IMR-90 (cell line): Measurements from ENCODE around the gene TBC1D22A. TPM values are rescaled to one million over a fixed set of nuclear protein-coding genes. Genes with fewer than 3 reads are reported as not detected.

Experiments
- ATAC-seq: fragments of 200-7000 bp; cut with Tn5 transposase; 2 replicates; pipeline ENCODE4 v1.9.1; 2020; ENCODE audit warnings: low read depth, mild to moderate bottlenecking, moderate library complexity
- BruUV-seq: library from RNA; stranded (reverse); fragments of 400-500 nt; replicated peaks from 2 replicates; lab custom pipeline; 2021; lab: Mats Ljungman, UMichigan
- CTCF ChIA-PET: fragments of 300-600 bp; formaldehyde crosslinking; extraction: SDS; loops from one replicate; lab custom pipeline; 2021; ENCODE audit warnings: antibody characterized with exemption; lab: Yijun Ruan, JAX
- POLR2A ChIA-PET: fragments of 300-600 bp; sonication (Branson Sonifier 250); formaldehyde crosslinking; loops from one replicate; lab custom pipeline; 2022; ENCODE audit warnings: antibody characterized with exemption; ENCODE audit not compliant: unreplicated experiment; lab: Charles Lee
- DNase-seq: peaks from one replicate; pipeline ENCODE4 v3.0.0; 2013
- H2AFZ ChIP-seq: replicated peaks from 2 replicates; pipeline ENCODE3; 2013; ENCODE audit warnings: low read length, mild to moderate bottlenecking; ENCODE audit not compliant: poor library complexity
- H2AK5ac ChIP-seq: 2 replicates; pipeline ENCODE4 v1.6.1; 2013; ENCODE audit warnings: low read depth, low read length, inconsistent platforms
- H2AK9ac ChIP-seq: replicated peaks from 2 replicates; pipeline ENCODE3; 2013; ENCODE audit warnings: mild to moderate bottlenecking, low read depth, low read length, moderate library complexity; ENCODE audit not compliant: poor library complexity
- H2BK120ac ChIP-seq: 2 replicates; pipeline ENCODE4 v1.6.1; 2013; ENCODE audit warnings: low read depth, low read length, inconsistent platforms
- H2BK15ac ChIP-seq: 3 replicates; pipeline ENCODE4 v1.6.1; 2013; ENCODE audit warnings: low read depth, low read length, inconsistent platforms
- H2BK20ac ChIP-seq: 2 replicates; pipeline ENCODE4 v1.6.1; 2013; ENCODE audit warnings: low read depth, mild to moderate bottlenecking, inconsistent platforms, low read length, moderate library complexity
- H2BK5ac ChIP-seq: 2 replicates; pipeline ENCODE4 v1.6.1; 2013; ENCODE audit warnings: mild to moderate bottlenecking, low read depth, low read length, inconsistent platforms; ENCODE audit not compliant: poor library complexity, severe bottlenecking
- H3K14ac ChIP-seq: replicated peaks from 2 replicates; pipeline ENCODE4 v1.6.1; 2013; ENCODE audit warnings: low read depth, low read length, inconsistent platforms
- H3K18ac ChIP-seq: 2 replicates; pipeline ENCODE4 v1.6.1; 2013; ENCODE audit warnings: low read depth, low read length, control low read depth
- H3K23ac ChIP-seq: 2 replicates; pipeline ENCODE4 v1.6.1; 2013; ENCODE audit warnings: low read depth, low read length, inconsistent platforms
- H3K27ac ChIP-seq: 2 replicates; pipeline ENCODE4 v1.5.1; 2013; ENCODE audit warnings: mild to moderate bottlenecking, control low read depth, low read length; ENCODE audit not compliant: insufficient read depth
- H3K27me3 ChIP-seq: 2 replicates; pipeline ENCODE4 v1.6.1; 2013; ENCODE audit warnings: low read length; ENCODE audit not compliant: control insufficient read depth, insufficient read depth
- H3K36me3 ChIP-seq: 2 replicates; pipeline ENCODE4 v1.6.1; 2013; ENCODE audit warnings: low read length, mixed read lengths; ENCODE audit not compliant: control insufficient read depth, insufficient read depth
- H3K4ac ChIP-seq: 2 replicates; pipeline ENCODE4 v1.6.1; 2013; ENCODE audit warnings: low read depth, low read length, inconsistent platforms
- H3K4me1 ChIP-seq: 2 replicates; pipeline ENCODE4 v1.6.1; 2013; ENCODE audit warnings: low read length, mixed read lengths; ENCODE audit not compliant: control insufficient read depth, insufficient read depth
- H3K4me2 ChIP-seq: 2 replicates; pipeline ENCODE4 v1.6.1; 2013; ENCODE audit warnings: low read depth, mild to moderate bottlenecking, control low read depth, low read length, moderate library complexity
- H3K4me3 ChIP-seq: 2 replicates; pipeline ENCODE4 v1.5.1; 2013; ENCODE audit warnings: low read depth, mild to moderate bottlenecking, control low read depth, low read length, moderate library complexity; ENCODE audit not compliant: insufficient read depth
- H3K56ac ChIP-seq: 2 replicates; pipeline ENCODE4 v1.6.1; 2013; ENCODE audit warnings: low read length, inconsistent platforms; ENCODE audit not compliant: insufficient read depth; ENCODE audit errors: extremely low read depth
- H3K79me1 ChIP-seq, 2 experiments: 2 replicates each; pipeline ENCODE4 v1.6.1; 2013; ENCODE audit warnings: low read length in 2 of 2, inconsistent platforms in 1 of 2, low read depth in 1 of 2
- H3K9ac ChIP-seq: 2 replicates; pipeline ENCODE4 v1.6.1; 2013; ENCODE audit warnings: low read depth, low read length, control low read depth
- H3K9me1 ChIP-seq: 2 replicates; pipeline ENCODE4 v1.6.1; 2013; ENCODE audit warnings: low read length, inconsistent platforms; ENCODE audit not compliant: insufficient read depth
- H3K9me3 ChIP-seq: 2 replicates; pipeline ENCODE4 v1.6.1; 2013; ENCODE audit warnings: low read length; ENCODE audit not compliant: control insufficient read depth, insufficient read depth
- H4K20me1 ChIP-seq: 2 replicates; pipeline ENCODE4 v1.6.1; 2013; ENCODE audit warnings: low read length, inconsistent platforms; ENCODE audit not compliant: insufficient read depth
- H4K5ac ChIP-seq: 2 replicates; pipeline ENCODE4 v1.6.1; 2013; ENCODE audit warnings: mild to moderate bottlenecking, low read depth, low read length, control low read depth
- H4K8ac ChIP-seq, 2 experiments: 2 replicates each; pipeline ENCODE4 v1.6.1; 2013; ENCODE audit warnings: low read depth in 2 of 2, low read length in 2 of 2, control low read depth in 1 of 2, inconsistent platforms in 1 of 2
- H4K91ac ChIP-seq: 2 replicates; pipeline ENCODE4 v1.6.1; 2013; ENCODE audit warnings: low read depth, low read length, inconsistent platforms; ENCODE audit not compliant: insufficient read depth
- MAFK ChIP-seq: IDR thresholded peaks from 2 replicates; pipeline ENCODE4 v1.6.1; 2012; ENCODE audit warnings: low read depth, low read length, improper control_type of control experiment
- MXI1 ChIP-seq: IDR thresholded peaks from 2 replicates; pipeline ENCODE4 v1.6.1; 2012; ENCODE audit warnings: low read depth, mild to moderate bottlenecking, low read length, moderate library complexity, borderline replicate concordance
- NFE2L2 ChIP-seq: fragments of 150-350 bp; IDR thresholded peaks from 2 replicates; pipeline ENCODE4 v1.6.1; 2016; ENCODE audit warnings: low read depth, mild to moderate bottlenecking, low read length
- RCOR1 ChIP-seq: IDR thresholded peaks from 2 replicates; pipeline ENCODE4 v1.6.1; 2012; ENCODE audit warnings: mild to moderate bottlenecking, low read length, improper control_type of control experiment; ENCODE audit not compliant: insufficient replicate concordance
- WGBS, 2 experiments: methylation state at CpG; one replicate each; pipeline versions ENCODE4 v1.1.5 to v1.1.7; 2013; ENCODE audit warnings: missing lambda C conversion rate in 2 of 2; ENCODE audit not compliant: insufficient read length in 1 of 2; ENCODE audit errors: extremely low coverage in 2 of 2; 5-methylcytosine and 5-hydroxymethylcytosine counted together
- dilution Hi-C: fragments of 300-500 bp; cut with HindIII; formaldehyde crosslinking; loops from one replicate; pipeline ENCODE4 v1.14.3; 2018; ENCODE audit warnings: low sequenced_read_pairs; ENCODE audit not compliant: unreplicated experiment
- in situ Hi-C: fragments of 300-500 bp; cut with MboI; formaldehyde crosslinking; loops from 3 replicates; pipeline ENCODE4 v1.14.3; 2019; ENCODE audit warnings: low sequenced_read_pairs, inconsistent platforms, mixed read lengths
- intact Hi-C: fragments of 100-400 bp; cut with micrococcal nuclease; formaldehyde crosslinking; loops from 2 replicates; pipeline ENCODE4 v1.10.0; 2022
- polyA plus RNA-seq, 3 experiments: library from polyadenylated mRNA; depleted of rRNA; stranded (reverse); fragments of >200 nt; gene quantifications; 2 replicates each; pipeline ENCODE4 v1.2.3, GENCODE V29; 2012; ENCODE audit warnings: low replicate concordance in 1 of 3
- total RNA-seq: library from RNA; depleted of rRNA; stranded (reverse); fragments of >200 nt; gene quantifications from 2 replicates; pipeline ENCODE4 v1.2.3, GENCODE V29; 2012

The TBC1D22A gene
- total and polyA plus RNA-seq, 2 of the 4 experiments (the other 2 are of a cell fraction), result 9.0 to 16.7 TPM

GRCh38 chr22:46990937-46991550 lies 228.6 kb downstream of the TBC1D22A start:
- no peak overlapping the region for H4K91ac ChIP-seq
- no peak overlapping the region for H3K56ac ChIP-seq
- H3K79me1 ChIP-seq, result peaks cover 6 to 10% of the 10 kb centered on the region in 2 experiments; a peak in 3 of 4 replicates
- no peak overlapping the region for H3K9ac ChIP-seq
- DNase-seq (no peak), ATAC-seq (no peak)
- in situ Hi-C loops, result no loop called here
- no peak overlapping the region for H3K4ac ChIP-seq
- no peak overlapping the region for H2AK5ac ChIP-seq
- H4K5ac ChIP-seq, result no peak overlapping the region
- no peak overlapping the region for H3K23ac ChIP-seq
- H3K9me3 ChIP-seq, result no peaks in the 10 kb centered on the region
- WGBS, 2 experiments, result 86% methylated on average over 6 of the region's 12 CpGs; no CpG with 5 or more reads in 1 of the 2 experiments
- H4K20me1 ChIP-seq, result no peaks in the 10 kb centered on the region
- no peak overlapping the region for H3K18ac ChIP-seq
- no peak overlapping the region for H3K27ac ChIP-seq
- ChIA-PET POLR2A (no interaction called here), CTCF (no interaction called here)
- H2BK20ac ChIP-seq, result no peak overlapping the region
- H3K9me1 ChIP-seq, result no peaks in the 10 kb centered on the region; the same call in 1 of the 2 replicates
- H3K4me3 ChIP-seq, result no peak overlapping the region
- H3K27me3 ChIP-seq, result no peaks in the 10 kb centered on the region
- no peak overlapping the region for H3K14ac ChIP-seq
- H2BK120ac ChIP-seq, result no peak overlapping the region
- peaks cover 11% of the 10 kb centered on the region for H3K36me3 ChIP-seq
- peak overlapping the region; percentile 25 for H2AK9ac ChIP-seq
- H4K8ac ChIP-seq, result no peak overlapping the region
- dilution Hi-C loops, result no loop called here
- no peak overlapping the region for H3K4me2 ChIP-seq
- H2BK15ac ChIP-seq, result no peak overlapping the region
- H2BK5ac ChIP-seq, result no peak overlapping the region
- TF ChIP-seq NFE2L2 (no peak), MXI1 (no peak), RCOR1 (no peak), MAFK (no peak)
- H2AFZ ChIP-seq, result no peak overlapping the region
- intact Hi-C loops, result no loop called here
- BruUV-seq, result no TSS peak
- no peaks in the 10 kb centered on the region for H3K4me1 ChIP-seq
